ENCODE data around the gene PRKCE.

GRCh38 chr2:45886171-45886663, 234.7 kb downstream of the PRKCE start:
- TF ChIP-seq CTCF (IDR thresholded peaks at IDR 0.05): no peak
- no peak for TF ChIP-seq REST (IDR thresholded peaks at IDR 0.05; ENCODE audit: insufficient read depth in 1 of 2, low read depth in 2 of 2, low read length in 1 of 2)
